ENCODE measurements around the gene TRAPPC14. TPM values are rescaled to one million over a fixed set of nuclear protein-coding genes. Genes with fewer than 3 reads are reported as not detected.

The TRAPPC14 gene
- total RNA-seq, 3 donors from 2014 or later (not counting 1 experiment from before 2014, with no cell fraction given), result 55.1 to 59.2 (median 56.5) TPM

DNA sequence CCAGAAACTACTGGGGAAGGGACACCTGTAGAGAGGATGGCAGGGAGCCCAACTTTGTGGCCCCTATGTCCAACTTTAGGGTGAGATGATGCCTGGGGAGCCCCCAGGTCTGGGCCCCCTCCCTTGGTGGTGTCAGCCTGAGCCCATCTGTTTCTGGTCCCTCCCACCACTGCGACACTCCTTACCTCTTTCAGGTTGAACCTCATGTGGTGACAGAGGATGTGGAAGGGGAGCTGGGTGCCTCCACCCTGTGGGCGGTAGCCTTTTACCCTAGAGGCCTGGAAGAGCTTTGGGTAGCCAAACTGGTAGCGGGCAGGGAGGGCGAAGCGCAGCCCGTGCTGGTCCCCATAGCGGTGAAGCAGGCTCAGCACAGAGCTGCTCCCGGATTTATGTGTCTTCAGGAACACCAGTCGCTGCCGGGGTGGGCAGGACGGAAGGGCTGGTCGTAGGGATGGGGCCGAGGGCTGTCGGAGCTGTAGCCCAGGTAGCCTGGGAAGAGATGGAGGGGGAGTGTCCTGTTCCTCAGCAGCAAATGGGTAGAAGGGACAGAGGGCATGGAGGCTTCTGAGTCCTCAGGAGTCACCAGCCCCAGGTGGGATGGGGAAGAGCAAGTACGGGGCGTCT is 7.9 kb upstream of the TRAPPC14 start:
- H3K4me1 ChIP-seq (ENCODE audit: control insufficient read depth, insufficient read depth, low read length), result peaks cover 38% of the 10 kb centered on the region
- Mint-ChIP-seq H3K9me3 (no peaks in the 10 kb centered on the region), H3K4me1 (peaks cover 28 to 38% of the 10 kb centered on the region in 2 donors), H3K4me3 (peak overlapping the region; percentile 62), H3K27me3 (ENCODE audit: low read depth in 2 of 2) (peaks cover 47 to 51% of the 10 kb centered on the region in 2 donors), H3K36me3 (no peaks in the 10 kb centered on the region), H3K27ac (no peak overlapping the region)
- H3K27me3 ChIP-seq (ENCODE audit: control insufficient read depth, insufficient read depth, low read length), result peaks cover 33% of the 10 kb centered on the region
- no peaks in the 10 kb centered on the region for H3K36me3 ChIP-seq (ENCODE audit: control insufficient read depth, insufficient read depth, low read length)
- no peak for ATAC-seq
- intact Hi-C loops (cut with micrococcal nuclease), result no loop called here
- H3K9me3 ChIP-seq (ENCODE audit: control insufficient read depth, insufficient read depth, low read length), result no peaks in the 10 kb centered on the region
- peak in 1 of 2 donors; percentile 64 for DNase-seq
- TF ChIP-seq, protein P1, sequence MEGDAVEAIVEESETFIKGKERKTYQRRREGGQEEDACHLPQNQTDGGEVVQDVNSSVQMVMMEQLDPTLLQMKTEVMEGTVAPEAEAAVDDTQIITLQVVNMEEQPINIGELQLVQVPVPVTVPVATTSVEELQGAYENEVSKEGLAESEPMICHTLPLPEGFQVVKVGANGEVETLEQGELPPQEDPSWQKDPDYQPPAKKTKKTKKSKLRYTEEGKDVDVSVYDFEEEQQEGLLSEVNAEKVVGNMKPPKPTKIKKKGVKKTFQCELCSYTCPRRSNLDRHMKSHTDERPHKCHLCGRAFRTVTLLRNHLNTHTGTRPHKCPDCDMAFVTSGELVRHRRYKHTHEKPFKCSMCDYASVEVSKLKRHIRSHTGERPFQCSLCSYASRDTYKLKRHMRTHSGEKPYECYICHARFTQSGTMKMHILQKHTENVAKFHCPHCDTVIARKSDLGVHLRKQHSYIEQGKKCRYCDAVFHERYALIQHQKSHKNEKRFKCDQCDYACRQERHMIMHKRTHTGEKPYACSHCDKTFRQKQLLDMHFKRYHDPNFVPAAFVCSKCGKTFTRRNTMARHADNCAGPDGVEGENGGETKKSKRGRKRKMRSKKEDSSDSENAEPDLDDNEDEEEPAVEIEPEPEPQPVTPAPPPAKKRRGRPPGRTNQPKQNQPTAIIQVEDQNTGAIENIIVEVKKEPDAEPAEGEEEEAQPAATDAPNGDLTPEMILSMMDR (IDR thresholded peaks at IDR 0.05), result no peak
- H3K4me3 ChIP-seq (ENCODE audit: low read length), result no peak overlapping the region
- 69% methylated on average over 15 of the region's 16 CpGs for WGBS (ENCODE audit: insufficient coverage)
- H3K27ac ChIP-seq (ENCODE audit: low read length), result no peak overlapping the region

DNA sequence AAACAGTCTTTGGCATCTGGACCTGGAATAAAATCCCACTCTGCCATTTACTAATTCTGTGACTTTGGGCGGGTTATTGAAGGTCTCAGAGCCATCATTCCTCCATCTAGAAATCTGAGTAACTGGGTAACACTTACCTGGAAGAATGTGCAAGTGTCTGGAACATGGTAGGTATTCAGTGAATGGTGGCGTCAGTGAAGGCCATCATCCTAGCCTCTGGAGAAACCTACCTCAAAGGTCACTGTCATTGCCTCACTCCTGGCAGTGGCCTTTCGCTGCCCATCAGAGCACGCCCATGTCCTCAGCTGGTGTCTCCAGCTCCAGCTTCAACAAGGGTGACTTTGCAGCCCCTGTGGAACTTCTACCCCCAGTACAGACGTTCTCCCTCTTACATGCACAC is 5.3 kb upstream of the TRAPPC14 start:
- H3K4me3 ChIP-seq (ENCODE audit: low read length), result no peak overlapping the region
- no peaks in the 10 kb centered on the region for H3K9me3 Mint-ChIP-seq
- ATAC-seq (no peak), DNase-seq (peak in 1 of 2 donors; percentile 5)
- no peak overlapping the region for H3K4me3 Mint-ChIP-seq
- no peak overlapping the region for H3K27ac ChIP-seq (ENCODE audit: low read length)
- peaks cover 21 to 26% of the 10 kb centered on the region in 2 donors for H3K4me1 Mint-ChIP-seq
- H3K36me3 ChIP-seq (ENCODE audit: control insufficient read depth, insufficient read depth, low read length), result no peaks in the 10 kb centered on the region
- peaks cover 32 to 36% of the 10 kb centered on the region in 2 donors for H3K27me3 Mint-ChIP-seq (ENCODE audit: low read depth in 2 of 2)
- TF ChIP-seq, protein P1 (IDR thresholded peaks at IDR 0.05), result no peak
- H3K4me1 ChIP-seq (ENCODE audit: control insufficient read depth, insufficient read depth, low read length), result peaks cover 32% of the 10 kb centered on the region
- H3K27me3 ChIP-seq (ENCODE audit: control insufficient read depth, insufficient read depth, low read length), result peaks cover 23% of the 10 kb centered on the region
- no peaks in the 10 kb centered on the region for H3K9me3 ChIP-seq (ENCODE audit: control insufficient read depth, insufficient read depth, low read length)
- no peaks in the 10 kb centered on the region for H3K36me3 Mint-ChIP-seq
- H3K27ac Mint-ChIP-seq, result no peak overlapping the region
- intact Hi-C loops (cut with micrococcal nuclease), result no loop called here
- WGBS (ENCODE audit: insufficient coverage), result 88% methylated on average over 5 of the region's 5 CpGs

DNA sequence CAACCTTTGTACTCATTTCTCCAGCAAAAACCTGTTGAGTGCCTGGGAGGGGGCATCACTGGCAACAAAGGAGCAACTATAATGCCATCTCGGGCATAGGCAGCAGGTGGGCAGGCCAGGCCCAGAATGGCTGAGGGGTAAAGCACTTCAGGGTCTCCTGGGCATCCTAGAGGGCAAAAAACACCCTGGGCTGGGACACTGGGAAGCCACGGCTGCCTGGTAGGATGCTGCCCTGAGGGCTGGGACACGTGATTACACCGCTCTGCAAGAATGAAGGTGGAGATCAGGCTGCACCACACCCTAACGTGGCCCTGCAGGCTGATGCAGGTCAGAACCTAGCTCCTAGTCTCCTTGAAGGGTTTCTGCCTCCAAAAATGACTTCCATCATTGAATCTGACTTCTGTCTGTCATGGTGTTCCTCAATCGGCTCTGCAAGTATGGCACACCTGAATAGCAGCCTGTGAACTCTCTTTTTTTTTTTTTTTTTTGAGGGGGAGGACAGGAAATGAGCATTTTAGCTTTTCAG is 4.5 kb upstream of the TRAPPC14 start:
- Histone ChIP-seq H3K27me3 (ENCODE audit: control insufficient read depth, insufficient read depth, low read length) (peaks cover 18% of the 10 kb centered on the region), H3K9me3 (ENCODE audit: control insufficient read depth, insufficient read depth, low read length) (no peaks in the 10 kb centered on the region), H3K27ac (ENCODE audit: low read length) (no peak overlapping the region), H3K4me3 (ENCODE audit: low read length) (no peak overlapping the region), H3K4me1 (ENCODE audit: control insufficient read depth, insufficient read depth, low read length) (peaks cover 27% of the 10 kb centered on the region), H3K36me3 (ENCODE audit: control insufficient read depth, insufficient read depth, low read length) (no peaks in the 10 kb centered on the region)
- H3K4me3 Mint-ChIP-seq, result peak overlapping the region; percentile 6
- TF ChIP-seq, protein P1 (IDR thresholded peaks at IDR 0.05), result no peak
- peaks cover 13 to 18% of the 10 kb centered on the region in 2 donors for H3K4me1 Mint-ChIP-seq
- H3K36me3 Mint-ChIP-seq, result no peaks in the 10 kb centered on the region
- no peak overlapping the region for H3K27ac Mint-ChIP-seq
- H3K9me3 Mint-ChIP-seq, result no peaks in the 10 kb centered on the region
- H3K27me3 Mint-ChIP-seq (ENCODE audit: low read depth in 2 of 2), result peaks cover 24 to 28% of the 10 kb centered on the region in 2 donors
- ATAC-seq (no peak), DNase-seq (peak in 1 of 2 donors; percentile 56)
- WGBS (ENCODE audit: insufficient coverage), result 66% methylated on average over 6 of the region's 6 CpGs
- intact Hi-C loops (cut with micrococcal nuclease), result no loop called here
